WTC11 (cell line): ENCODE data around the gene PCGF1.

Source experiments
- GABPB1 ChIP-seq: sonication (generic); formaldehyde crosslinking; IDR thresholded peaks from 2 replicates; pipeline ENCODE4 v1.8.1; 2023; ENCODE audit warnings: mild to moderate bottlenecking, missing genetic modification reagents
- TF ChIP-seq, protein P1 (sequence below): fragments of 200-600 bp; IDR thresholded peaks from 2 replicates; pipeline ENCODE4 v1.8.0; 2022; ENCODE audit warnings: antibody characterized with exemption

DNA sequence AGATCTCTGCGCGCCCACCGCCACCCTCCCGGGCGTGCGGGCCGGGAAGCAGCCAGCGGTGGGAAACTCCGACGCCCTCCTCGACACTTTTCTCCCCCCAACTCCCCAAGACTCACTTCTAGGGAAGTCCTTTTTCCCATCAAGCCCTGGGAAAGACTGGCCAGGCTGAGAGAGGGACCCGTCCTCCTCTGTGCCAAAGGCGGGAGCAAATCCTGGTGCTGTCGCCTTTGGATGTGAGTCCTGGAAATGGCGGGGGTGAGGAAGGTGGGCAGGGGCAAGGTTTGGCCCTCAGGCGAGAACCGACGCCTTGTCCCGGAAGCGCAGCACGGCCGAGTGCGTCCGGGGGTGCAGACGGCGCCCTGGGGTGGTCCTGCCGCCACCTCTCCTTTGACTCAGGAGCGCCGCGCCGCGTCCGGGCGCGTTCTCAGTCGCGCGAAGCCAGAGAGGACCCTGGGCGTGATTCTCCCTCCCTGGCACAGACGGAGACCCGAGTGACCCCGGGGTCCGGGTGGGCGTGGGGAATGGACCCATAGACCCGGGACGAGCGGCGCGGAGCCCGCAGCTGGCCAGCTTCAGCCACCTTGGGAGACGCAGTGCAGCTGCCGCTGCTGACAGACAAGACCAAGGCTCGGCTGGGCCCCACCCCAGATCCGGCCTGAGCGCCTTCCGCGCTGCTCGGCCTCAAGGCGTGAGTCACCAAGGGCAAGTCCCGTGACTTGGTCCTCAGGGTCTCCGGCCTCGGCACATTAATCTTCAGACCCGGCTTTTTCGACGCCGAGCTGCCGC lies 4.6 kb downstream of the PCGF1 start:
- TF ChIP-seq, protein P1, sequence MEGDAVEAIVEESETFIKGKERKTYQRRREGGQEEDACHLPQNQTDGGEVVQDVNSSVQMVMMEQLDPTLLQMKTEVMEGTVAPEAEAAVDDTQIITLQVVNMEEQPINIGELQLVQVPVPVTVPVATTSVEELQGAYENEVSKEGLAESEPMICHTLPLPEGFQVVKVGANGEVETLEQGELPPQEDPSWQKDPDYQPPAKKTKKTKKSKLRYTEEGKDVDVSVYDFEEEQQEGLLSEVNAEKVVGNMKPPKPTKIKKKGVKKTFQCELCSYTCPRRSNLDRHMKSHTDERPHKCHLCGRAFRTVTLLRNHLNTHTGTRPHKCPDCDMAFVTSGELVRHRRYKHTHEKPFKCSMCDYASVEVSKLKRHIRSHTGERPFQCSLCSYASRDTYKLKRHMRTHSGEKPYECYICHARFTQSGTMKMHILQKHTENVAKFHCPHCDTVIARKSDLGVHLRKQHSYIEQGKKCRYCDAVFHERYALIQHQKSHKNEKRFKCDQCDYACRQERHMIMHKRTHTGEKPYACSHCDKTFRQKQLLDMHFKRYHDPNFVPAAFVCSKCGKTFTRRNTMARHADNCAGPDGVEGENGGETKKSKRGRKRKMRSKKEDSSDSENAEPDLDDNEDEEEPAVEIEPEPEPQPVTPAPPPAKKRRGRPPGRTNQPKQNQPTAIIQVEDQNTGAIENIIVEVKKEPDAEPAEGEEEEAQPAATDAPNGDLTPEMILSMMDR, result no peak
- no peak for TF ChIP-seq GABPB1 (CRISPR knock-in tag)
